Cardiac atrium fibroblast (primary cell): Measurements from ENCODE around the gene ANKLE2. TPM values are rescaled to one million over a fixed set of nuclear protein-coding genes. Genes with fewer than 3 reads are reported as not detected.

Experiments used
- total RNA-seq: library from RNA; depleted of rRNA; stranded (reverse); fragments of >200 nt; gene quantifications from 2 replicates; pipeline ENCODE4 v1.2.3, GENCODE V29; 2015

ANKLE2 gene
- total RNA-seq = 36.8 and 43.0 TPM in 2 replicates

GRCh38 chr12:132761032-132761920, at the start of gene ANKLE2:
Gene ANKLE2 (minus strand): TSS chr12:132761832. CDS start chr12:132761798, 34 bp downstream.

DNA sequence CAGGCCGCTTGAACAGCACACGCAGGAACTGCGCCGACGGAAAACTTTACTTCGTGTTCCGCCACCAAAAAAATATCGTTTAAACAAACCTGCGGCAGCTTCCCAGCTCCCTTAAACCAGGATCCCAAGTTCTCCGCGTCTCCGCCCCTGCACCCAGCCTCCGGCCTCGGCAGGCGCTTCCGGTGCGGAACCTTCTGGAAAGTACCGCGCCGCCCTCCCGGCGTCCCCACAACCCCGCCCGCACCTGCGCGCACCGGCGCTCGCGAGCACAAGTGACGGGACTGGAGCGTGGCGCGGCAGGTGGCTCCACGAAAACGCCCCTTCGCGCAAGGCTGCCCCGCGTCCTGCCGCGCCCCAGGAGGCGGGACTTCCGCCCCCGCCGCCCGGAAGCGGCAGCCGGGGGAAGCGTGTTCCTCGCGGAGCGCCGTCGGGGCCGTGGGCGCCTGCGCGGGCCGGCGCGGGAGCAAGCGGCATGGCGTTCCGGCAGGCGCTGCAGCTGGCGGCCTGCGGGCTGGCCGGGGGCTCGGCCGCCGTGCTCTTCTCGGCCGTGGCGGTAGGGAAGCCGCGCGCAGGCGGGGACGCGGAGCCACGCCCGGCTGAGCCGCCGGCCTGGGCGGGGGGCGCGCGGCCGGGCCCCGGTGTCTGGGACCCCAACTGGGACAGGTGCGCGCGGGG, 51.1 kb downstream of the ANKLE2 start, which contains the start of gene PGAM5:
Gene PGAM5, plus strand, starts transcription at position 438 of the 675 bp plus-strand sequence. Its CDS starts 35 bp downstream, at position 473.

GRCh38 chr12:132687211-132688164, 74.1 kb downstream of the ANKLE2 start, which contains the start of the genes POLE and PXMP2:
Gene POLE (minus strand): TSS chr12:132687342. CDS start chr12:132687315, 27 bp downstream.
Gene PXMP2 (plus strand): TSS chr12:132687587. CDS start chr12:132687671, 84 bp downstream.

Other genes starting within 250 kb of the ANKLE2 start
- gene LRCOL1, start 151.2 kb downstream of the ANKLE2 start, total RNA-seq = not detected in 2 replicates
- gene P2RX2, start 143.1 kb downstream of the ANKLE2 start, total RNA-seq = not detected in 2 replicates
- gene POLE, start 74.5 kb downstream of the ANKLE2 start, total RNA-seq = 9.4 and 18.4 TPM in 2 replicates
- gene PXMP2, start 74.2 kb downstream of the ANKLE2 start, total RNA-seq = 46.8 and 48.4 TPM in 2 replicates
- gene PGAM5, start 51.0 kb downstream of the ANKLE2 start, total RNA-seq = 16.6 and 22.4 TPM in 2 replicates
- gene GOLGA3, start 67.0 kb upstream of the ANKLE2 start, total RNA-seq = 74.0 and 86.0 TPM in 2 replicates
- gene CHFR, start 125.8 kb upstream of the ANKLE2 start, total RNA-seq = 29.8 and 36.8 TPM in 2 replicates
- 4.5 and 5.0 TPM in 2 replicates for gene ZNF605, start 194.5 kb upstream of the ANKLE2 start, total RNA-seq
- 1.4 and 5.8 TPM in 2 replicates for gene ZNF26, start 224.5 kb upstream of the ANKLE2 start, total RNA-seq